ENCODE results near the gene ICE1.

DNA sequence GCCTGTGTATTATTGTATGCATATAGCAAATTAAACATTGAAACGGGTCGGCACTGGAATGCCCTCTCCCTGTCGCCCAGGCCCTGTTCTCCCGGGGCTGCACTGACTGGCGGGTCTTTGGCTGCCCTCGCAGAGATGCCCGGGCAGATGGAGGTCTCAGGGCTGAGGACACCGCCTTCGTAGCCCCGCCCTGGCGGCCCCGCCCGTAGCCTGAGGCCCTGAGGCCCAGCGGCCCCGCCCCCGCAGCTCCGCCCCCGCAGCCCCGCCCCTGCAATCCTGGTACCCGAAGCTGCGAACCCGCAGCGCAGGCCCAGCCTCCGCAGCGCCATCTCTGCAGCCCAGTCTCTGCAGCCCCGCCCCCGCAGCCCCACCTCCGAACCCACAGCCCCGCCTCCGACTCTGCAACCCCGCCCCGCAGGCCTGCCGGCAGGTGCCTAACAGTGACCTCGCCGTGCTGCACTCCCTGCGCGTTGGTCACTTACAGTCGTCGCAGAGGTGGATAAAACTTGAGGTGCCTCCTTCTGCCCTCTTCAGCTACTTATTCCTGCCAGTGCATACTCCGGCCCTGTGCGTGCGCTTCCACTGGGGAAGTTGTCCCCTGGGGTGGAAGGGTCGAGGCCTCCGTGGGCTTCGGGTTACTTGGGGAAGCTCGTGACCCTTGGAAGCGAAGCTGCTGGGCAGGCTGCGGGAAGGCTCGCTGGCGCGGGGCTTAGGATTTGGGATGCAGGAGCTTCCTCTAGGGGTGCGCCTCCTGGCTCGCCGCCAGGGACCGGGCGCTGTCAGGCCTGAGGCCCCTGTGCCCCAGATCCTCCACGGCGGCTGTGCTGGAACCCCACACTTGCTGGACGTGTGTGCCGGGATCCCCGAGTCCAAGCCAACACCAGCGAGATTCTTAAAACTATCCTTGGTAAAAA lies 72.3 kb downstream of the ICE1 start:
- TF ChIP-seq, protein P1, sequence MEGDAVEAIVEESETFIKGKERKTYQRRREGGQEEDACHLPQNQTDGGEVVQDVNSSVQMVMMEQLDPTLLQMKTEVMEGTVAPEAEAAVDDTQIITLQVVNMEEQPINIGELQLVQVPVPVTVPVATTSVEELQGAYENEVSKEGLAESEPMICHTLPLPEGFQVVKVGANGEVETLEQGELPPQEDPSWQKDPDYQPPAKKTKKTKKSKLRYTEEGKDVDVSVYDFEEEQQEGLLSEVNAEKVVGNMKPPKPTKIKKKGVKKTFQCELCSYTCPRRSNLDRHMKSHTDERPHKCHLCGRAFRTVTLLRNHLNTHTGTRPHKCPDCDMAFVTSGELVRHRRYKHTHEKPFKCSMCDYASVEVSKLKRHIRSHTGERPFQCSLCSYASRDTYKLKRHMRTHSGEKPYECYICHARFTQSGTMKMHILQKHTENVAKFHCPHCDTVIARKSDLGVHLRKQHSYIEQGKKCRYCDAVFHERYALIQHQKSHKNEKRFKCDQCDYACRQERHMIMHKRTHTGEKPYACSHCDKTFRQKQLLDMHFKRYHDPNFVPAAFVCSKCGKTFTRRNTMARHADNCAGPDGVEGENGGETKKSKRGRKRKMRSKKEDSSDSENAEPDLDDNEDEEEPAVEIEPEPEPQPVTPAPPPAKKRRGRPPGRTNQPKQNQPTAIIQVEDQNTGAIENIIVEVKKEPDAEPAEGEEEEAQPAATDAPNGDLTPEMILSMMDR (IDR thresholded peaks at IDR 0.05; ENCODE audit: low read depth, low read length, missing input control): no peak
- TF ChIP-seq FOXA1 (IDR thresholded peaks at IDR 0.05): no peak
